GM19467 (cell line): ENCODE measurements around the gene TSPEAR.
"Not testable (repeated sequence)": the region's sequence is repeated elsewhere in the genome, so short reads cannot be mapped to it uniquely, and the experiment has no call there.

ENCODE experiments used
- ATAC-seq: cut with Tn5 transposase; IDR thresholded peaks from one replicate; pipeline ENCODE4 v1.9.1; 2021; ENCODE audit warnings: mild to moderate bottlenecking, moderate library complexity; ENCODE audit not compliant: unreplicated experiment

Gene TSPEAR

DNA sequence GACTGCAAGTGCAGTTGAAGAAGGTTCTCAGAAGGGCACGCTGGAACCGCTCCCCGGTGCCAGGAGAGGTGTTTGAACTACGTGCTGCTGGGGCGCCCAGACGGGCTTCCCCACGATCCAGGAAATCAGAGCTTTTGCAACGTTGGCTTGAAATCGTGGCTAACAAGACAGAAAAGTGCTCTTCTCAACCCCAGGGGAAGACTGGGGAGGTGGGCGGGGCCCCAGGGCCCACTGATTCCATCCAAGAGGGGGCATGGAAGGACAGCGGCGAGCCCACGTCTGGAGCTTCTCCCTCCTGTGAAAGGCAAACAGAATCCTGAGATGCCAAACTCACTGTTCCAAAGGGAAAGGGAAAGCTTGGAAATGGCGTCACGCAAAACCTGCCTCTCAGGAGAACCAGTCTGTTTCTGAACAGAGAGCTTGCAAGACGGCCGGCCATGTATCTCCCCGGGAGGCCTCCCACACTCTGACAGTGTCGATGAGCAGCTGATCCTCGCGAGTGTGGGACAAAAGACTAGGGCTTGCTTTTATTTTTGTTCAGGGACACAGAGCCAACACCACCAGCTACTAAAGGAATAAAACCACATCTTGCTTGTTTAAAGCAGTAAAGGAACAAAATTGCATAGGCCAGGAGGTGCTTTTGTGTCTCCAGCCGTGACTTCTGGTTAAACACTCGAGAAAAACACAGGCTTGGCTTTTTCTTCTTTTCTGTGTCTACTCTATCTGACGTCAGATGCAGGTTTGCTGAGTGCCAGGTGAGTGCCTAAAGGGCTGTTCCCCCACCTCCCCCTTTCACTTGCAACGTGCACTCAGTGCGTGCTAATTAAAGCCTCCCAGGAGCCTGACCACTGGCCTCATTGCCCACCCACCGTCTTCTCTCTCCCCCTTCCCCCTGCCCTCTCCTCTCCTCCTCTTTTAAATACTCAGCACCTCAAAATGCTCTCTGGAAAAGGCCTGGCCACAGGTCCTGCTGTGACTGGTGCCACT, 214.5 kb downstream of the TSPEAR start:
- no peak for ATAC-seq

DNA sequence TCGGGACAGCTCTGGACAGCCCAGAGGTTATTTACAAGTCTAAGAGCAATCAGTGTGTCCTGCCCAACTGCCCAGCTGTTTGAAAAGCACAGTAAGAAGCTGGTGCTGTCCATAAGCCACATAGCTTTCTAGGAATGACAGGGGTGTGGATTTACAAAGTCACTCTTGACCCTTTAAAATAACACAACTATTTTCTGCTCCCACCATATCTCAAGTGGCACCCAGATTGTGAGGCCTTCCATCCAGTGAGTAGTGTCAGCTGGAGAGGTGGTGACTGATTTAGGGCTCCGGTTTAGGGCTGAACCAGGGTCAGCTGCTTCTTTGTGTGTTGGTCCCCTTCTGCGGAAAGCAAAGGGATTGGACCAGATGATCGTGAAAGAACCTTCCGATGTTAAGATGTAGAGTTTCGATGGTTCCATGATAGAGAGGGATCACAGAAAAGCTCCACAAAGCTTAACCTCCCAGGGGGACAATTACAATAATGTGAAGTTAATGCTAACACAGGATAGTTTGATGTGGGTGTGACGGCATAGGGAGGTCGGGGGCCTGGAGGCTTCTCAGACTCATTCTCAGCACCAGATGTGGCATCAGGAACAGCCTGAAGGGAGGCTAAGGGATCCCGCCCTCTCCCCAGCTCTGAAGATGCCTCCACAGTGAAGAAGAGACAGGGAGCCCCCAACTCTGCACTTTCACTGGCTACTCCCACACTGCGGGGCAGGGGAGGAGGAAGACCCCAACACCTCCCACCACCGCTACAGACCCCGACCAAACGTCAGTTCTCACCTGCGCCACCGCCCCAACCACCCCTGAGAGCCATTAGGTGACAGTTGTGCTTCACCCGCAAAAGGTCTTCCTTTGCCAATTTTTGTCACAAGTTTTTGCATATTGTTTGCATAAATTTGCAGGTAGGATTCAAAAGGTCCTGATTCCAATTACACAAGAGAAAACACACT, 215.5 kb downstream of the TSPEAR start:
- ATAC-seq: no peak

DNA sequence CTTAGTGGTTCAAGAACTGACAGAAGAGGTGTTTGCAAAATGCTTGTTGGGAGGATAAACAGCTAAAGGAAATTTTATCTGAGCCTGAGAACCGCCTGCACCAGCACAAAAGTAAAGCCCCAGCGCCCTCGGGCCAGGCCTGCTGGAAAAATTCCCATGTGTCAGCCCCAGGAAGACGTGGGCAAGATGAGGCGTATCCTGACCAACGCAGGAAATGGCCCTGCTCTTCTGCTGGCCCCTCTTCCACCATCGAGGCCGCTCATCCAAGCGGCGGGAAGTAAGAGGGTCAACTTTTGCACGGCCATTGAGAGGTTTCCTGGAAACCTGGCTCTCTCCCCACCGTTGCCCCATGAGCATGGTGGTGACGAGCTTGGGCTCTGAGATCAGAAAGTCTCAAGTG, 216.4 kb downstream of the TSPEAR start:
- ATAC-seq: no peak

DNA sequence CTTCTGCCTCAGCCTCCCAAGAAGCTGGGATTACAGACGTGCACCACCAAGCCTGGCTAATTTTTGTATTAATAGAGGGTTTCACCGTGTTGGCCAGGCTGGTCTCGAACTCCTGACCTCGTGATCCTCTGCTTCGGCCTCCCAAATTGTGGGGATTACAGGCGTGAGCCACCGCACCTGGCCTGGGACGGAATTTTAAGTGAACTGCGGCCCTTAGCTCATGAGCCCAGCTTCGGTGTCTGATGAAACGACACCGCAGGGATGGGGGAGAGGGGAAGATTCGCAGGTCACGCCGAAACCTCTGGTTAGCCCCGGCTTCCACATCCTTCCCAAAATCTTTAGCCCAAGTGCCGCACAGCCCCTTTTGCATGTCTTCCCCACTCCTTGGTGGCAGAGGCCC, 217.0 kb downstream of the TSPEAR start:
- no peak for ATAC-seq

DNA sequence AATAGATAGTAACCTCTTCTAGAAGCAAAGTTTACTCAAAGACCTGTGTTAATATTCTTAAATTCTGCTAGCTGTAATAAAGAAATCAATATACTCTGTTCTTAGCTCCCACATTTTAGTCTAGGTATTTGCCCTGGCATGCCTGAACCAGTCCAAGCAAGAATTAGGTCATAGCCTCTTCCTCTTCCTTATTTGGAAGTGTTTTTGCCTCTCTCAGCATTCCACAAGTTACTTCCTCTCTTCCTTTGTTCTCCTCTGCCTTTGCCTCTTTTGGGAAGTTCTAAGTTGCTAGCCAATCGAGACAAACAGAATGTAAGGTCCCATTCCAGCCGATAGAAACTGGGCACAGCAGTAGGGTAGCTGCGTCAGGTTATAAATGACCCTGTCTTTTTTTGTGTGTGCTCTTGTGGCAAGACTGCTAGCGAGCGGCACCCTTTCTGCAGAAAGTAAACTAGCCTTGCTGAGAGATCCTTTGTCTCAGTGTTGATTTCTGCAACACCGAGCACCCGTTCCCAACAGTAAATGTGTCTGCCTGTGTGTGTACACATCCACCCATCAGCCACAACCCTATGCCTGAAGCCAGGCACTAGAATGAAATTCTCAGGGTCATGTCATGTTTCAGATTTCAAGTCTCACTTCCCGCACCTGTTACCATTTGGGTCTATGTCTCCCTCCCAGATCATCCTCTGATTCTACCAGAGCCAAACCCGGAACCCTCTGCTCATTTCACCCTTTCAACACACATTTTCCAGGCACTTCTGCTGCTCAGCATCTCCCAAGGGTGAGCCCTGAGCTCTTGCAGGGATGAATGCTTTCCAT, 218.6 kb downstream of the TSPEAR start:
- ATAC-seq: no peak

DNA sequence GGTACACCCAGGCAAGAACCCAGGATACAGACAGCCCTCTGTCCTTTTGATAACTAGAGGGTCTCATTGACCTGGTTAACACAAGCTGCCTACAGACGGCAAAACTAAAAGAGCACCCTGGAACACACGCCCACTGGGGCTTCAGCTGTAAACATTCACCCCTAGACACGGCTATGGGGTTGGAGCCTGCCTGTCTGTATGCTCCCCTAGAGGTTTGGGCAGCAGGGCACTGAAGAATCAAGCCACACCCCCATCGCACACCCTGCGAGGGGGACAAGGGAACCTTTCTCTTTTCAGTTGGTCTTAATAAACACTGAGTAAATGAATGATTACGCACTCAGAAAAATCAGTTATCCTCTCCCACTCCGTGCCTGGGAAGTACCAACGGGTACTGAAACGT, 220.6 kb downstream of the TSPEAR start:
- no peak for ATAC-seq

DNA sequence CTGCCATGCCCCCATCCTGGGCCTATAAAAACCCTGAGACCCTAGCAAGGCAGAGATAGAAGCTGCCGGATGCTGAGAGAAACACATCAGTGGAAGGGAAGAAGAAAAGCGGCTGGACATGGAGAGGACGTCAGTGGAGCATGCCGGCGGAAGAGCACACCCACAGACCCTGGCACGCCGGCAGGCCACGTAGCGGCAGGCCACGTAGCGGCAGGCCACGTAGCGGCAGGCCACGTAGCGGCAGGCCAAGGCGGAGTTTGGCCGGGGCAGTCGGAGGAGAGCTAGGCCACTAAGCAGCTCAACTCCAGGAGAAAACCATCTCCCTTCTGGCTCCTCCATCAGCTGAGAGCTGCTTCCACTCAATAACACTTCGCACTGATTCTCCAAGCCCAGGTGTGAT, 221.0 kb downstream of the TSPEAR start:
- no peak for ATAC-seq

DNA sequence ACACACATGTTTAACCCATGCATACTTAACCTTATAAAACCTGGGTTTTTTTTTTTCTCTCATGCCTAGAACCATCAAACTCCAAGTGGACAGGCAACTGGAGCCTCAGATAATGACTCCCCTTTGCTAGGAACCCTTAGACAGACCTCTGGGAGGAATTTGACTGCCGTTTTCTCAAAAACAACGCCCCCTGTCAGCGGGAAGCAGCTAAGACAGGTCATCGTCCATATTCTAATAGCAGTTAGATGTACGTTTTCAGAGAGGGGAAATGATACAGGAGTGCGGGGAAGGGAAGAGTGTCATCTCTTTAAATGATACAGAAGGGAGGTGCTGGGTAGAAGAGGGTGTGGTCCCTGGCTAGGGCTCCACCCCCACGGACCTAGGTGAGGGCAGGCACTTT, 221.4 kb downstream of the TSPEAR start:
- no peak for ATAC-seq

DNA sequence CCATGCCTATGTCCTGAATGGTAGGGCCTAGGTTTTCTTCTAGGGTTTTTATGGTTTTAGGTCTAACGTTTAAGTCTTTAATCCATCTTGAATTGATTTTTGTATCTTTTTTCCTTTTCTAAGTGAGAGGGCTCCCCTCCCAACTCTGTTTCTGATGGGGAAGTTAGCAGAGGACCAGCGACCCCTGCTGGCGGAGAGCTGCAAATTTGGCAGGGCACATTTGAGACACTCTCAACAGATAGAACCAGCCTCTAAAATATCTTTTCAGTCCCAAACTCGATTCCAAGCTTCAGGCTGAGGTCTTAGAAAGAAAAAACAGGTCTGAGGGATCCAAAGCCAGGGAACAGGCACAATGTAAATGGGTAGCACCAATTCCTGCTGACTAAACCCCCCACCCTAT, 223.5 kb downstream of the TSPEAR start:
- no peak for ATAC-seq

DNA sequence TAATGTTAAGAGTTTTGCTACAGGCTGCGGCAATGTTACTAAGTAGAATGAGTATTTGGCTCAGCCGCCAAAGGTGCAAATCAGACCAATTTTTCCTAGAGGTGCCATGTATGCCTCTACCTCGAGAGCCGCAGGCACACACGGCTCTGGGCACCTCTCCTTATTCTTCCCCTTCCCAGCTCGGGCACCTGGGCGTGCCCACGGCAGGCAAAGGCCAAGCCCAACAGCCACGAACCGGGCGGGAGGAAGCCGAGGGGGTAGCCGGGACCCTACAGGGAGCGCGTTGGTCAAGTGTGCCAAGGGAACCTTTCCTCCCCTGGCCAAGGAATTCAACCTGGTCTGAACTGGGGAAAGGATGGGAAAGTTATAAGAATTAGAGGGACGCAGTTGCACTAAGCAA, 225.1 kb downstream of the TSPEAR start:
- no peak for ATAC-seq

DNA sequence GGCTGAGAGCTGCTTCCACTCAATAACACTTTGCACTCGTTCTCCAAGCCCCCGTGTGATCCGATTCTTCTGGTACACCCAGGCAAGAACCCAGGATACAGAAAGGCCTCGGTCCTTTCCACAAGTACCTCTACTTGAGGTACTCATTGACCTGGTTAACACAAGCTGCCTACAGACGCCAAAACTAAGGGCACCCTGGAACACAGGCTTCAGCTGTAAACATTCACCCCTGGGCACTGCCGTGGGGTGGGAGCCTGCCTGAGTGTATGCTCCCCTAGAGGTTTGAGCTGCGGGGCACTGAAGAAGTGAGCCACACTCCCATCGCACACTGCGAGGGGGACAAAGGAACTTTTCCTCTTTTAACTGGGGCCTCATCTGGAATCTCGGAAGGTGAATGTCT, 225.6 kb downstream of the TSPEAR start:
- no peak for ATAC-seq

DNA sequence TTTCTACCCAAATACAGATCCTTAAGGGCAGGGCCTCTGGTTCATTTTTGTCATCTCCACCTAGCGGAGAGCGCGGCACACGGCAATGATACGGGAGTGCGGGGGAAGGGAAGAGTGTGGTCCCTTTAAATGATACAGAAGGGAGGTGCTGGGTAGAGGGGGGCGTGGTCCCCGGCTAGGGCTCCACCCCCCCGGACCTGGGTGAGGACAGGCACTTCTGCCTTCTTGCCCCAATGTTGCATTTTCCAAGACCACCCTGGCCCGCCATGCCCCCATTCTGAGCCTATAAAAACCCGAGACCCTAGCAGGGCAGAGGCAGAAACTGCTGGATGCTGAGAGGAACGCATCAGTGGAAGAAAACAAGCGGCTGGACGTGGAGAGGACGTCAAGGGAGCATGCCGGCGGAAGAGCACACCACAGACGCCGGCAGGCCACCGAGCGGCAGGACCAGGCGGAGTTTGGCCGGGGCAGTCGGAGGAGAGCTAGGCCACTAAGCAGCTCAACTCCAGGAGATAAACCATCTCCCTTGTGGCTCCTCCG, 226.0 kb downstream of the TSPEAR start:
- no peak for ATAC-seq

DNA sequence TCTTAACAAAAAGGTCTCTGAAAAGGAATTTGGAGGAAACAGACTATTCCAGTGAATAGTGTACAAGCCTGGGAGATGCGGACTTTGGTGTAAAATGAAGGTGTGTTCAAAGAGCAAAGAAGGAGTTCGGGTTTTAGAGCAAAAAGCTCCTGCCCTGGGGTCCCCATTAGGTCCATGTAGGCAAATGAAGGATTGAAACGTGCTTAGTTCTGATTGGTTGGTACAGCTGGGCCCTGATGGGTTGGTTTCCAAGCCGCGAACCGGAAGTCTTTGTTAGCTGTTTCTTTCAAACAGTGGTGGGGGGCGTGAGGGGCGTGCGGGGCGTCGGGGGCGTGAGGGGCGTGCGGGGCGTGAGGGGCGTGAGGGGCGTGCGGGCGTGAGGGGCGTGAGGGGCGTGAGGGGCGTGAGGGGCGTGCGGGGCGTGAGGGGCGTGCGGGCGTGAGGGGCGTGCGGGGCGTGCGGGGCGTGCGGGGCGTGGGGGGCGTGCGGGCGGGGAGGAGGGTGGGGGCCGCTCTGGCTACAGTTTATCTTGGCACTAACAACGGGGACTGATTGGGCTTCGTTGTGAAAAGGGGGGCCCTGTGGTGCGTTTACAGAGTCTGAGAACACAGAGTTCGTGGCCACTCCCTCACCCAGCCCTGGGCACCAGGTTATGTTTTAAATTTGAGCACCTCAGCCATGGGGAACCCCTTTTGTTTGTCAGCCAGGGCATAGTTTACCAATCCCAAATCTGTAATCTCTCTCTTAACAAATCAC, 226.7 kb downstream of the TSPEAR start:
- no peak for ATAC-seq

DNA sequence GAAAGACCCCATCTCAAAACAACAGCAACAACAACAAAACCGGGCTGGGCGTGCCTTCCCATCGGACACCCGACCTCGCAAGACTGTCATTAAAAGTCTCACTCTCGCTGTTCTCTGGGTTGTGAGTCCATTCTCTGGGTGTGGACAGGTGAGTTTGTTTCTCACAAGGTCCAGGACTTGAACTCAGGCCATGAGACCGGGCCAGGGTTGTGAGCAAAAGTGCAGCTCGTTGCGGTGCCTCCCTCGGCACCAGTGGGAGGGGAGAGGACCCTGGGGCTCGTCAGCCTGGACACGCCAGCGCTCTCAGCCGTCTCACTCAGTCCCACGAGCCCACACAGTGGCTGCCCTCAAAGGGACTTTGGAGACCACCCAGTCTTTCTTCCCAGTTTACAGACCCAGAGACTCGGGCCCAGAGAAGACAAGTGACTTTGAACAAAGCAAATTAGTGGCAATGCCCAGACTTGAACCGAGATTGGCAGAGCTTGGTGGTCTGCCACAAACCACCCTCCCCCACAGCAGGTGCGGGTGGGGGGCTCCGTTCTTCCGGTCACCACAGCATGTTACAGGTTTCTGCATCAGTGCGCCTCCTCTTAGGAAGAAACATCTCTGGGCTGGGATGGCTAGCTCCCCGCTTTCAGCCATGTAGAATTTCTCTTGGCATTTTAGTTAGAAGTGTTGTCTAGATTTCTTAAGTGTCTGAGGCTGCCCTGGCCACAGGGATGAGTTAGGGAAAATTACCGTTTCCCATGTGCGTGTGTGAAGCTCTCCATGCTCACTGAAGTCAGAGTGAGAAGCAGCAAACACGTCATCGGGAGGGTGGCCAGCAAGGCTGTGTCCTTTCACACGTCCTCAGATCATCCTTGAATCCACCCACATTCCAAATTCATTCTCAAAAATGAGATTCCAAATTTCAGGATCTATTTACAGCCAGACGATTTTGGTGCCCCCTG, 227.8 kb downstream of the TSPEAR start:
- no peak for ATAC-seq

DNA sequence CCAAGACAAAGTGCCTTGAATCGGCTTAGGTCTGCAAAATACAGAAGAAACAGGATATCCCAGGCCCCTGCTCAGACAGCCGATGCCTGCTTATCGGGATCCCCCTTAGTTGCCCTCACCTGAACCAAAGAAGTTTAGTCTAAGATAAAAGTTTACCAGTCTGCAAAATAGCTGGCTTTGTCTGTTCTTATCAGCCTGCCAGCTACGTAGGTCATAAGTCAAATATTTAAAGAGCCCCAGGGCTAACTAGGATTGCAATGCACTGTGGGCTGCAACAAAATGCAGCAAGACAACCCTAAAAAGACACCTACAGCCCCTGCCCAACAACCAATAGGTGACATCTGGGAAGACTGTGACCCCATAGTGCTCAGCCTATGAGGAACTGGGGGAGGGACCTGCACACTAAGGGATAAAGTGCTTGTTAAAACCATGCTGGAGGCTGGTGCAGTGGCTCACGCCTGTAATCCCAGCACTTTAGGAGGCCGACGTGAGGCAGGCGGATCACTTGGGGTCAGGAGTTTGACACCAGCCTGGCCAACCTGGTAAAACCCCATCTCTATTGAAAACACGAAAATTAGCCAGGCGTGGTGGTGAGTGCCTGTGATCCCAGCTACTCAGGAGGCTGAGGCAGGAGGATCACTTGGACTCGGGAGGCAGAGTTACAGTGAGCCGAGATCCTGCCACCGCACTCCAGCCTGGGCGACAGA, 228.6 kb downstream of the TSPEAR start:
- ATAC-seq: no peak

DNA sequence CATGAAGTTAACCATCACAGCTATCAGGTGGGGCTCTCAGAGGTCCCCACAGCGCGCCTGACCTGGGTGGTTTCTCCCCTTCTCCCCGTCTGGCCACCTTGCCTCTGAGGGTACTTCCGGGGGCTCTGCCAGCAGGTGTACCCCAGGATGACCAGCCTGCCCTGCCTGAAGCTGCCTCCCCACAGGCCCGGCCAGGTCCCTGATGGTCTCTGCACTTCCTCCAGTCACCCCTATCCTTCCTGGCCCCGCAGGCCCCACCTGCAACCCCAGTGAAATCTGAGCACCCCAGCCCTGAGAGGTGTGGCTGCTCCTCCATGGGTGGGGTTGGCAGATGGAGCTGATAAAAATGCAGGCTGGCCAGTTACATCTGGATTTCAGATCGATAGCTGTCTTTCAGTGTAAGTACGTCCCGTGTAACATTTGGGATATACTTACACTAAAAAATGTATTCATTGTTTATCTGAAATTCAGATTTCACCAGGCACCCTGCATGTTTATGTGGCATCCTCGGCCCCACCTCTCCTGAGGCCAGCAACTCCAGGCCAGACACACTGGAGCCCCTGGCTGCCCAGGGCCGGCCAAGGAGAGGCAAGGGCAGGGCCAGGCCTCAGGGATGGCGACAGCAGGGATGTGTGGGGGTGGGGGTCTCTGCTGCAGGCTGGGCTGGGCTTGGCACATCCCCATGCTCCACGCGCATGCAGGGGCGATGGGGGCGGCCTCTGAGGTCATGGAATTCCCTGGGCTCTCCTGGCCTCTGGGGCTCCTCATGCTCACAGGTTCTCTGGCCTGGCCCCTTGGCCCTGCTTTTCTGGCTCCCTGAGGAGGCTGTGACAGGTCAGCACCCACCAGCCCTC, 230.9 kb downstream of the TSPEAR start:
- no peak for ATAC-seq

DNA sequence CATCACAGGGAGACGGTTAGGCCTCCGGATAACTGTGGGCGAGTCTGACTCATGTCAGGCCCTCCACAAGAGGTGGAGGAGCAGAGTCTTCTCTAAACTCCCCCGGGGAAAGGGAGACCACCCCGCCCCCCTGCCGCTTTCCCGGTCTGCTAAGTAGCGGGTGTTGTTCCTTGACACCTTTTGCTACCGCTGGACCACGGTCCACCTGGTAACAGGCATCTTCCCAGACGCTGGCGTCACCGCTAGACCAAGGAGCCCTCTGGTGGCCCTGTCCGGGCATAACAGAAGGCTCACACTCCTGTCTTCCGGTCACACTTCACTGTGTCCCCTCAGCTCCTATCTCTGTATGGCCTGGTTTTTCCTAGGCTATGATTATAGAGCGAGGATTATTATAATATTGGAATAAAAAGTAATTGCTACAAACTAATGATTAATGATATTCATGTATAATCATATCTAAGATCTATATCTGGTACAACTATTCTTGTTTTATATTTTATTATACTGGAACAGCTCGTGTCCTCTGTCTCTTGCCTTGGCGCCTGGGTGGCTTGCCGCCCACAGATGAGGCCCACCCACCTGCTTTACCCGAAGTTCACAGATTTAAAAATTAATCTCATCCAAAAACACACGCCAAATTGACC, 231.7 kb downstream of the TSPEAR start:
- ATAC-seq: not testable (repeated sequence)
